Smooth muscle cell (in vitro differentiated cells): ENCODE measurements around the gene KLHL30. TPM values are rescaled to one million over a fixed set of nuclear protein-coding genes. Genes with fewer than 3 reads are reported as not detected.
A peak's percentile ranks its signal among the peaks of the same experiment; 100 is the strongest.

Source experiments
- DNase-seq: peaks from one replicate; lab custom pipeline; 2025; ENCODE audit not compliant: unreplicated experiment; lab: John Stamatoyannopoulos, UW
- H2AFZ ChIP-seq: fragments of 200-600 bp; sonication (generic); 2 replicates; pipeline ENCODE4 v1.6.0; 2016; ENCODE audit warnings: antibody characterized with exemption, low read depth, mild to moderate bottlenecking
- H3F3A ChIP-seq: fragments of 200-600 bp; sonication (generic); 2 replicates; pipeline ENCODE4 v1.6.0; 2017; ENCODE audit warnings: antibody characterized with exemption, low read depth
- H3K27ac ChIP-seq: fragments of 200-600 bp; sonication (generic); 2 replicates; pipeline ENCODE4 v1.5.1; 2016; ENCODE audit warnings: low read depth, mild to moderate bottlenecking
- H3K27me3 ChIP-seq: fragments of 200-600 bp; sonication (generic); 2 replicates; pipeline ENCODE4 v1.6.1; 2016; ENCODE audit warnings: low read depth, mild to moderate bottlenecking
- H3K36me3 ChIP-seq: fragments of 200-600 bp; sonication (generic); 2 replicates; pipeline ENCODE4 v1.5.1; 2016; ENCODE audit warnings: low read depth
- H3K4me1 ChIP-seq: fragments of 200-600 bp; sonication (generic); 2 replicates; pipeline ENCODE4 v1.5.1; 2016; ENCODE audit warnings: low read depth
- H3K4me2 ChIP-seq: fragments of 200-600 bp; sonication (generic); 2 replicates; pipeline ENCODE4 v1.6.0; 2016; ENCODE audit warnings: mild to moderate bottlenecking
- H3K4me3 ChIP-seq: fragments of 200-600 bp; sonication (generic); 2 replicates; pipeline ENCODE4 v1.5.1; 2016; ENCODE audit warnings: mild to moderate bottlenecking
- H3K79me2 ChIP-seq: fragments of 200-600 bp; sonication (generic); 2 replicates; pipeline ENCODE4 v1.6.0; 2016; ENCODE audit warnings: low read depth, mild to moderate bottlenecking
- H3K9ac ChIP-seq: fragments of 200-600 bp; sonication (generic); 2 replicates; pipeline ENCODE4 v1.6.0; 2016; ENCODE audit warnings: low read depth
- H3K9me3 ChIP-seq: fragments of 200-600 bp; sonication (generic); replicated peaks from 2 replicates; pipeline ENCODE4 v1.5.1; 2016; ENCODE audit warnings: low read depth
- H4K20me1 ChIP-seq: fragments of 200-600 bp; sonication (generic); 2 replicates; pipeline ENCODE4 v1.6.0; 2016; ENCODE audit warnings: low read depth
- WGBS: methylation state at CpG from one replicate; pipeline ENCODE4 v1.1.7; 2016; ENCODE audit warnings: low lambda C conversion rate; 5-methylcytosine and 5-hydroxymethylcytosine counted together
- polyA plus RNA-seq: library from polyadenylated mRNA; unstranded; fragments of >200 nt; fragmentation: Nextera tagmentation; extraction: Ambion mirVana; gene quantifications from 2 replicates; pipeline ENCODE4 v1.2.1, GENCODE V29; 2016
- total RNA-seq: library from RNA; depleted of rRNA; stranded (reverse); fragments of >200 nt; gene quantifications from 2 replicates; pipeline ENCODE4 v1.2.3, GENCODE V29; 2014
- TF ChIP-seq, protein P1 (sequence below): fragments of 200-600 bp; sonication (generic); IDR thresholded peaks from 2 replicates; pipeline ENCODE4 v1.5.1; 2017; ENCODE audit warnings: borderline replicate concordance, mild to moderate bottlenecking, antibody characterized with exemption; ENCODE audit not compliant: insufficient read depth, poor library complexity, severe bottlenecking

The KLHL30 gene
- total and polyA plus RNA-seq, 2 experiments from 2014 or later, result 0.31 TPM; not detected in 1

DNA sequence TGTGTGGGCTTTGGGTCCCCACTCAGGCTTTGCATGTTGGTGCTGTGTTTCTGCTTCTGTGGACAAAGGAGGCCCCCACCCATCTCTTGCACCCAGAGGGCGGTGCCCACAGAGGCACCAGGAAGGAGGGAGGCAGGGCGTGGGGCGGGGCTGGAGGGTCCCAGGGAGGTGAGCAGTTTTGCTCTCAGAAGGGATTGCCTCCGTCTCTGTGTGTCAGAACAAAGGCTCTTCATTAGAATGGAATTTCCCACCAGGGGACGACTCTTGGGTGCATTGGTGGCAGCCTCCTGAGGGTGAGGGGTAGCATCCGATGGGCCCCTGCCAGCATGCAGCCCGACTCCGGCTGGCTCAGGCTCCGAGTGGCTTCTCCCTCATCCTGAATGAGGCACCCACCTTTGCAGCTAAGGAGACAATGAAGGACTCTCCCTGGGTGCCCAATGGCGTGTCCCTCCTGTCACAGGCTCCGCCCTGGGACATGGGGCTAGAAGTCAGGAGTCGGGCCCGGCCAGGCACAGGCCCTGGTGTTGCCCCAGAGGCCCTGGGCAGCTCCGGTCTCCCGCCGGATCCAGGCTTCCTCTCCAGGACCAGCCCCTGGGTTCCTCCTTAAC is 13.3 kb downstream of the KLHL30 start:
- H3K9ac ChIP-seq, result no peak overlapping the region
- H4K20me1 ChIP-seq, result no peaks in the 10 kb centered on the region
- H3K79me2 ChIP-seq, result no peaks in the 10 kb centered on the region
- no peak overlapping the region for H3K27ac ChIP-seq
- H3K9me3 ChIP-seq, result no peaks in the 10 kb centered on the region
- DNase-seq, result no peak
- WGBS, result 89% methylated on average over 14 of the region's 16 CpGs
- TF ChIP-seq, protein P1, sequence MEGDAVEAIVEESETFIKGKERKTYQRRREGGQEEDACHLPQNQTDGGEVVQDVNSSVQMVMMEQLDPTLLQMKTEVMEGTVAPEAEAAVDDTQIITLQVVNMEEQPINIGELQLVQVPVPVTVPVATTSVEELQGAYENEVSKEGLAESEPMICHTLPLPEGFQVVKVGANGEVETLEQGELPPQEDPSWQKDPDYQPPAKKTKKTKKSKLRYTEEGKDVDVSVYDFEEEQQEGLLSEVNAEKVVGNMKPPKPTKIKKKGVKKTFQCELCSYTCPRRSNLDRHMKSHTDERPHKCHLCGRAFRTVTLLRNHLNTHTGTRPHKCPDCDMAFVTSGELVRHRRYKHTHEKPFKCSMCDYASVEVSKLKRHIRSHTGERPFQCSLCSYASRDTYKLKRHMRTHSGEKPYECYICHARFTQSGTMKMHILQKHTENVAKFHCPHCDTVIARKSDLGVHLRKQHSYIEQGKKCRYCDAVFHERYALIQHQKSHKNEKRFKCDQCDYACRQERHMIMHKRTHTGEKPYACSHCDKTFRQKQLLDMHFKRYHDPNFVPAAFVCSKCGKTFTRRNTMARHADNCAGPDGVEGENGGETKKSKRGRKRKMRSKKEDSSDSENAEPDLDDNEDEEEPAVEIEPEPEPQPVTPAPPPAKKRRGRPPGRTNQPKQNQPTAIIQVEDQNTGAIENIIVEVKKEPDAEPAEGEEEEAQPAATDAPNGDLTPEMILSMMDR, result no peak
- H3K4me1 ChIP-seq, result no peaks in the 10 kb centered on the region
- H3F3A ChIP-seq, result no peaks in the 10 kb centered on the region
- H3K4me3 ChIP-seq, result no peak overlapping the region
- no peaks in the 10 kb centered on the region for H3K36me3 ChIP-seq
- H3K4me2 ChIP-seq, result no peak overlapping the region
- no peaks in the 10 kb centered on the region for H3K27me3 ChIP-seq
- H2AFZ ChIP-seq, result no peak overlapping the region

DNA sequence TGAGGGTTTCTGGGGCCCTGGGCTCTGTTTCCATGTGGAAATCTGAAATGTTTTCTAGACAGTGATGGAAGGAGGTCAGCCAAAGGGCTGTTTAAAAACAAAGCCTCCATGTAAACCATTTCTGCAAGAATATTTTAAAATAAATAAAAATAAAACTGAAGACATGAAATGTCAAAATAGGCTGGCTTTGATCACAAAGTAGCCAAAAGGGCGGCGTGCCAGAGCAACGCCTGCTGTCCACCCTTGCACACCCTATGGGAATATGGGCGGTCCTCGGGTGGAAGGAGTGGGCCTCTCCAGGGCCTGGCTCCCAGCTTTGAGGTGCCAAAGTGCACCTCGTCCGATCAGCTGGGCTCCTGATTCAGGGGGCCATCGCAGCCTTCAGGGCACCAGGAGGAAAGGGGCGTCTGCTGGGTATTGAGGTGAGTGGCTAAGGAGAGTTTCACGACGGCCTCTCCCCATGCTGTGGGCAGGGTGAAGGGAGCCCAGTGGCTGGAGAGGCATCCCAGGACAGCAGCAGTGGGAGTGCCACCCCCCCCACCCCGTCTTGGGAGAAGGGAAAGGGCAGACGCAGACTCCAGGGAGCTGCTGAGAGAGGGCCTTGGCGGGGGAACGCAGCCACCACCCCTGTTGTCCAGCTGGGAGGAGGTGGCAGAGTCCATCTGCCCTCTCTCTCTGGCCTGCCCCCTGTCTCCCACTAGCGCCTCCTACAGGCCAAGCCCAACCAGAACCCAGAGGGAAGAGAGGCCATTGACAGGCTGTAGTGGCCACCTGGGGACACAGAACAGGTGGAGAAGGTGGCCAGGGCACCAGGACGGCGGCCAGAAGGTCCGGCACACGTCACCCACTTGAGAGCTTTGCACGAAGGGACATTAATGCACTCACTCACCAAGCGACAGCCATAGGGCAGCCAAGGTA is 14.6 kb downstream of the KLHL30 start:
- Histone ChIP-seq H3F3A (no peaks in the 10 kb centered on the region), H3K27ac (no peak overlapping the region), H3K4me1 (no peaks in the 10 kb centered on the region), H3K4me3 (no peak overlapping the region), H3K36me3 (no peaks in the 10 kb centered on the region), H3K9me3 (no peaks in the 10 kb centered on the region), H3K9ac (no peak overlapping the region), H3K4me2 (no peak overlapping the region), H2AFZ (no peak overlapping the region), H4K20me1 (no peaks in the 10 kb centered on the region), H3K27me3 (peaks cover under 1% of the 10 kb centered on the region), H3K79me2 (no peaks in the 10 kb centered on the region)
- whole genome bisulfite sequencing, result 88% methylated on average over 21 of the region's 22 CpGs
- DNase-seq, result no peak
- TF ChIP-seq, protein P1, result peak; percentile 33

DNA sequence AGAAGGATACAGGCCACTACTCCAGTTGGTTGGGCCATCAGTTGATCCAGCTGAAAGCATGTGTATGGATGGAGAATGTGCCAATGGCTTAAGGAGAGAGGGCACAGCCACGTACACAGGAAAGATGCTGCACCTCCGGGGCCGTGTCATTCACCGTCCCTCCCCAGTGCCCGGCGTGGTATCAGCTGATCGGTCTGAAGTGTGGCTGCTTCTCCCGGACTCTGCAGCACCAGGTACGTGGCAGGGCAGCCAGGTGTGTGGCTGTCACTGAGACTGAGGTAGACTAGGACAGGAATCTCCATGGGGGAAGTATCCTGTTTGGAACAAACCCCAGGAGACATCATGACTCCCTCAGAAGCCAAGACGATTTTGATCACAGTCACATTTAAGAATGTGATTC is 16.1 kb downstream of the KLHL30 start:
- no peaks in the 10 kb centered on the region for H3K36me3 ChIP-seq
- H3K4me3 ChIP-seq, result no peak overlapping the region
- 95% methylated on average over 10 of the region's 10 CpGs for WGBS
- H3K4me1 ChIP-seq, result no peaks in the 10 kb centered on the region
- H3K27ac ChIP-seq, result no peak overlapping the region
- no peak overlapping the region for H3K4me2 ChIP-seq
- TF ChIP-seq, protein P1, result no peak
- H3K9ac ChIP-seq, result no peak overlapping the region
- no peak for DNase-seq
- H2AFZ ChIP-seq, result no peak overlapping the region
- no peaks in the 10 kb centered on the region for H4K20me1 ChIP-seq
- H3K79me2 ChIP-seq, result no peaks in the 10 kb centered on the region
- no peaks in the 10 kb centered on the region for H3K9me3 ChIP-seq
- no peaks in the 10 kb centered on the region for H3F3A ChIP-seq
- peaks cover 11% of the 10 kb centered on the region for H3K27me3 ChIP-seq
